GM12878 (cell line): Measurements from ENCODE around the gene NIPAL3. TPM values are rescaled to one million over a fixed set of nuclear protein-coding genes. Genes with fewer than 3 reads are reported as not detected.

ENCODE experiments used
- ATF7 ChIP-seq: fragments of 450-650 bp; IDR thresholded peaks from 2 replicates; pipeline ENCODE4 v1.6.1; 2016; ENCODE audit warnings: low read depth, mild to moderate bottlenecking
- CREM ChIP-seq: IDR thresholded peaks from 2 replicates; pipeline ENCODE4 v1.6.1; 2014; ENCODE audit warnings: antibody characterized with exemption, low read depth
- NFXL1 ChIP-seq: fragments of 450-650 bp; IDR thresholded peaks from 2 replicates; pipeline ENCODE4 v1.6.1; 2017; ENCODE audit warnings: antibody characterized with exemption, mild to moderate bottlenecking, borderline replicate concordance
- SMARCA5 ChIP-seq: fragments of 450-650 bp; IDR thresholded peaks from 2 replicates; pipeline ENCODE4 v1.6.1; 2017; ENCODE audit warnings: mild to moderate bottlenecking
- TCF7 ChIP-seq: IDR thresholded peaks from 2 replicates; pipeline ENCODE4 v1.6.1; 2014; ENCODE audit warnings: antibody characterized with exemption, borderline replicate concordance
- YBX1 ChIP-seq: fragments of 450-650 bp; IDR thresholded peaks from 2 replicates; pipeline ENCODE4 v1.6.1; 2016; ENCODE audit warnings: antibody characterized with exemption
- polyA plus RNA-seq, 11 experiments: library from polyadenylated mRNA; depleted of rRNA in 4 of 11; unstranded in 6 of 11; stranded (reverse) in 5 of 11; fragments of >200 nt; fragmentation: Nextera tagmentation in 4 of 11; fragmentation: Illumina TruSeq in 1 of 11; extraction: Ambion mirVana in 4 of 11; extraction: Trizol in 1 of 11; gene quantifications; 1 replicate in 1 of 11; 2 replicates in 10 of 11; pipeline versions ENCODE4 v1.2.1 to v1.2.3, GENCODE V29; 2011 to 2016; ENCODE audit warnings: inconsistent platforms in 2 of 11, missing spikeins in 2 of 11, low read depth in 1 of 11
- total RNA-seq, 4 experiments: library from RNA; depleted of rRNA in 3 of 4; stranded (reverse); fragments of >200 nt in 3 of 4; fragmentation: Illumina TruSeq in 1 of 4; extraction: Trizol in 1 of 4; gene quantifications; 2 replicates each; pipeline versions ENCODE4 v1.2.1 to v1.2.3, GENCODE V29; 2013 to 2021
- TF ChIP-seq, protein P1 (sequence below): IDR thresholded peaks from 2 replicates; pipeline ENCODE4 v1.6.1; 2012; ENCODE audit warnings: mild to moderate bottlenecking, low read depth, low read length
- TF ChIP-seq, protein P2 (sequence below), 3 experiments: IDR thresholded peaks in 2 of 3; conservative IDR thresholded peaks in 1 of 3; 2 replicates each; pipeline ENCODE4 v1.5.1; 2011; ENCODE audit warnings: low read depth in 3 of 3, low read length in 3 of 3, mild to moderate bottlenecking in 3 of 3, control low read depth in 2 of 3, moderate library complexity in 2 of 3, inconsistent platforms in 1 of 3, mixed read lengths in 1 of 3; ENCODE audit not compliant: control insufficient read depth in 2 of 3, insufficient read depth in 1 of 3; ENCODE audit errors: extremely low read depth in 1 of 3

The NIPAL3 gene
- total and polyA plus RNA-seq, 10 of the 15 experiments (the other 5 are each of a cell fraction or from before 2014, with no cell fraction given) = 2.1 to 9.4 (median 4.2) TPM

DNA sequence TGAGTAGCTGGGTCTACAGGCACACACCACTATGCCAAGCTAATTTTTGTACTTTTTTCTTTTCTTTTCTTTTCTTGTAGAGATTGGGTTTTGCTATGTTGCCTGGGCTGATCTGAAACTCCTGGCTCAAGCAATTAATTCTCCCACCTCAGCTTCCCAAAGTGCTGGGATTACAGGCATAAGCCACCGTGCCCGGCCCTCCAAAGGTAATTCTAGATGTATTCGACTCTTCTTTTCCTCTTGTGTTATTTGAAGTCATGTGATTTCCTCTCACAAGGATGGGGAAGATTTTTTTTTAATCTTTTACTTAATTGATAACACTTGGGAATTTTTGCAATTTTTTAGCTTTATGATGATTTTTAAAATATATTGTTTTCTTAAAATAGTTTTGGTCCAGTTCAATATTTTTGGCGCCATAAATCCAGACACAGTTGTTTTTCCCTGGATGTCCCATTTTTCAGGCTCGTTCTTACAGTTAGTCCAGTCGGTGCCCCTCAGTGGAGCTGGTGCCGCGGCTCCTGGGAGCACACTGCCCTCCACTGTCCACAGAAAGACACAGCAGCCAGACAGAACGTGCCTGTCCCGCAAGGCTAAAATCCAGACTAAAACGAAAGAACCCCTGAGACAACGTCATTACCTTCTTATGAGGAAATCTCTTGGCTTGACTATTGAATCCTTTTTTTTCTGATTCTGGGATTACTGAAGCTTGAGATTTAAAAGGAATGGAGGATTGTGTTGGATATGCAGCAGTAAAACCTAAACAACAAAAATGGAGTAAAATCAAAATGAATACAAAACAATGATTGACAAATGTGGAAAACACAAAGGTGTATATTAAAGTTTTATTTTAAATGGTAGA is 24.4 kb upstream of the NIPAL3 start (continued):
- TF ChIP-seq NFXL1 (no peak), YBX1 (no peak), ATF7 (peak; percentile 27; the same call in 1 of the 2 replicates), CREM (peak; percentile 33; the same call in 1 of the 2 replicates), TCF7 (no peak), SMARCA5 (peak; percentile 93)
- TF ChIP-seq, protein P1, sequence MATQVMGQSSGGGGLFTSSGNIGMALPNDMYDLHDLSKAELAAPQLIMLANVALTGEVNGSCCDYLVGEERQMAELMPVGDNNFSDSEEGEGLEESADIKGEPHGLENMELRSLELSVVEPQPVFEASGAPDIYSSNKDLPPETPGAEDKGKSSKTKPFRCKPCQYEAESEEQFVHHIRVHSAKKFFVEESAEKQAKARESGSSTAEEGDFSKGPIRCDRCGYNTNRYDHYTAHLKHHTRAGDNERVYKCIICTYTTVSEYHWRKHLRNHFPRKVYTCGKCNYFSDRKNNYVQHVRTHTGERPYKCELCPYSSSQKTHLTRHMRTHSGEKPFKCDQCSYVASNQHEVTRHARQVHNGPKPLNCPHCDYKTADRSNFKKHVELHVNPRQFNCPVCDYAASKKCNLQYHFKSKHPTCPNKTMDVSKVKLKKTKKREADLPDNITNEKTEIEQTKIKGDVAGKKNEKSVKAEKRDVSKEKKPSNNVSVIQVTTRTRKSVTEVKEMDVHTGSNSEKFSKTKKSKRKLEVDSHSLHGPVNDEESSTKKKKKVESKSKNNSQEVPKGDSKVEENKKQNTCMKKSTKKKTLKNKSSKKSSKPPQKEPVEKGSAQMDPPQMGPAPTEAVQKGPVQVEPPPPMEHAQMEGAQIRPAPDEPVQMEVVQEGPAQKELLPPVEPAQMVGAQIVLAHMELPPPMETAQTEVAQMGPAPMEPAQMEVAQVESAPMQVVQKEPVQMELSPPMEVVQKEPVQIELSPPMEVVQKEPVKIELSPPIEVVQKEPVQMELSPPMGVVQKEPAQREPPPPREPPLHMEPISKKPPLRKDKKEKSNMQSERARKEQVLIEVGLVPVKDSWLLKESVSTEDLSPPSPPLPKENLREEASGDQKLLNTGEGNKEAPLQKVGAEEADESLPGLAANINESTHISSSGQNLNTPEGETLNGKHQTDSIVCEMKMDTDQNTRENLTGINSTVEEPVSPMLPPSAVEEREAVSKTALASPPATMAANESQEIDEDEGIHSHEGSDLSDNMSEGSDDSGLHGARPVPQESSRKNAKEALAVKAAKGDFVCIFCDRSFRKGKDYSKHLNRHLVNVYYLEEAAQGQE = no peak
- TF ChIP-seq, protein P2, sequence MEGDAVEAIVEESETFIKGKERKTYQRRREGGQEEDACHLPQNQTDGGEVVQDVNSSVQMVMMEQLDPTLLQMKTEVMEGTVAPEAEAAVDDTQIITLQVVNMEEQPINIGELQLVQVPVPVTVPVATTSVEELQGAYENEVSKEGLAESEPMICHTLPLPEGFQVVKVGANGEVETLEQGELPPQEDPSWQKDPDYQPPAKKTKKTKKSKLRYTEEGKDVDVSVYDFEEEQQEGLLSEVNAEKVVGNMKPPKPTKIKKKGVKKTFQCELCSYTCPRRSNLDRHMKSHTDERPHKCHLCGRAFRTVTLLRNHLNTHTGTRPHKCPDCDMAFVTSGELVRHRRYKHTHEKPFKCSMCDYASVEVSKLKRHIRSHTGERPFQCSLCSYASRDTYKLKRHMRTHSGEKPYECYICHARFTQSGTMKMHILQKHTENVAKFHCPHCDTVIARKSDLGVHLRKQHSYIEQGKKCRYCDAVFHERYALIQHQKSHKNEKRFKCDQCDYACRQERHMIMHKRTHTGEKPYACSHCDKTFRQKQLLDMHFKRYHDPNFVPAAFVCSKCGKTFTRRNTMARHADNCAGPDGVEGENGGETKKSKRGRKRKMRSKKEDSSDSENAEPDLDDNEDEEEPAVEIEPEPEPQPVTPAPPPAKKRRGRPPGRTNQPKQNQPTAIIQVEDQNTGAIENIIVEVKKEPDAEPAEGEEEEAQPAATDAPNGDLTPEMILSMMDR (IDR thresholded peaks at IDR 0.05 in 2 of 3, conservative IDR thresholded peaks at IDR 0.05 in 1 of 3; ENCODE audit: control insufficient read depth in 2 of 3, extremely low read depth in 1 of 3, insufficient read depth in 1 of 3, low read depth in 3 of 3, low read length in 3 of 3) = peak; percentile 95 to 97 (median 97)
